ENCODE results near the gene SCRN1.
"Not testable (repeated sequence)": the region's sequence is repeated elsewhere in the genome, so short reads cannot be mapped to it uniquely, and the experiment has no call there.

Gene SCRN1

GRCh38 chr7:29962035-29962434 lies 27.6 kb downstream of the SCRN1 start:
- DNase-seq, result no peak

DNA sequence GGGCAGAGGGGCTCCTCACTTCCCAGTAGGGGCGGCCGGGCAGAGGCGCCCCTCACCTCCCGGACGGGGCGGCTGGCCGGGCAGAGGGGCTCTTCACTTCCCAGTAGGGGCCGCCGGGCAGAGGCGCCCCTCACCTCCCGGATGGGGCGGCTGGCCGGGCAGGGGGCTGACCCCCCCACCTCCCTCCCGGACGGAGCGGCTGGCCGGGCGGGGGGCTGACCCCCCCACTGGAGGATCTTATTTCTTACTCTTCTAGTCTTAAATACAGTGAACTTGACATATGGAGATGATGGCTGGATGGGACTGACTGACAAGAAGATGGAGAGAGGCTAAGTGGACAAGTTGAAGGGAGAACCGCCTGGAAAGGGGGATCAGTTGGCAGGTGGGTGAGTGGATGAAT lies 28.0 kb downstream of the SCRN1 start:
- not testable (repeated sequence) for DNase-seq

DNA sequence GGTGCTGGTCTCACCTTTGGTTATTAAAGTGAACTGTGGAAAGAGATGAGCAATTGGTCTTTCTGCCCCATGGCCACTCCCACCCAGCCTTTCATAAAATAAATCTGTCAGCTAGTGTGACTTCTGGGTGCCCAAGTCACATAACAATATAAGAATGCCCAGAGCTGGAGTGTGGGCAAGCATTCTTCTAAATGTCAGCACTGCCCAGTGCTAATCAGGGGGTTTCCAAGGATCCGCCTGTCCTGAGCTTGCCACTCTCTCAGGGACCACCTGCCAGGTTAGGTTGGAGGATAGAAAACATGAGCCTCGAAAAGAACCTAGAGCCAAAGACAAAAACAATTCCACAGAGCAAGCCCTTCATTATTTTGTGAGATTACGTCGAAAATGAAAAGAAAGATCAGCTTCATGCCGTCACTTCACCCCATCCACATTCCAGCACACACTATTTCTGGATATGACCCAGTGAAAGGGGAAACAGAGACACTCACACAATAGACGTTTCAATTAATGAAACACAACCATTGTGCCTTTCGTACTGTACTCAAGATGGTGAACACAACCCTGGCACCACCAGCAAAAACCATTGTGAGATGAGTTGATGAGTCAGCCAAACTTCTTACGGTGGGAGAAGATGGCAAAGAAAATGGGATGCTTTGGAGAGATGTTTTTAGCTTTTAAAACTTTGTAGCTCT lies 30.8 kb downstream of the SCRN1 start:
- no peak for DNase-seq

DNA sequence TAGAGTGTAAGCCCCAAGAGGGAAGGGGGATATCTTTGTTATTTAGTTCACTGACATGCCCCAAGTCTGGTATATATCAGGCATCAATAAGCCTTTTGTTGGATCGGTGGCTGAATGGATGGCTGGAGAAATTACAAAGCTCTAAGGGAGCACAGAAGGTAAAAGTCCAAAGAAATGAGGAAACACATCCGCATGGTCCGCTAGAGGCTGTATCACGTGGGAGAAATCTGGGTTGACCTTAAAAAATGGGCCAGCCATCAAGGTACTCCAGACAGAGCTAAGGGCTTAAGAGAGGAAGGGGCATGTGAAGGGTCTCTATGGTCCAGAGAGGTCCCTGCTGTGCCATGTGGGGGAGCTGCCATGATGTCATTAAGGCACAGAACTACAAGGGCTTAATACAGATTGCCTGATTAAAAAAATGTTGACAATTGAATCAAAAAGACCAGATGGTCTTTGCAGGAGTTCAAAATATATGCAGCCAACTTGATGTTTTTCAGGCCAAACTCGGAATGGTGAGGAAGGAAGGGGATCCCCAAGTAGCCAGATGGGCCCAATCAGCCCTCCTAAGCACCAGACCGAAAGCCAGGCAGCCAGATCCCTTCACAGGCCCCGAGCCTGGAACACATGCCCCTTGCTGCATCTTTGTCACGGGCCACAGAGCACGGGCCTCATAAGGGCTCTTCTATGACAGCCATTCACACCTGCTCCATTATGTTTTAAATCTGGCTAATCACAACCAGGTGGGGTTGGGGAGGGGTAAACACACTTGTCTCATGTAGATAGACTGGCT lies 31.9 kb downstream of the SCRN1 start:
- no peak for DNase-seq

DNA sequence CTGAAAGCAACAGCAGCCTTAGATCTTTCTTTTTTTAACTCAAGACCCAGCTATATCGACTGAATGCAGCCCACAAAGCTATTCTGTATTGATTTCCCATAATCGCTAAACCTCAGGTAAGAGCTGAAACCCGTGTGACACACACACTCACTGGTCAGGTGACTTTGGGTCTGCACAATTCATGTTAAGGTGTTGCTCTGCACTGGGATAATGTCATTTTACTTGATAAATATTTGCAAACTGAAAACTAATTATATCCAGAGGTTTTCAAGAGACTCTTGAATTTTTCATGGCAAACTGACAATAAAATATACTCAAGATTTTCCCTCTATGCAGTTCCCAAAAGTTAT lies 33.1 kb downstream of the SCRN1 start:
- no peak for DNase-seq

DNA sequence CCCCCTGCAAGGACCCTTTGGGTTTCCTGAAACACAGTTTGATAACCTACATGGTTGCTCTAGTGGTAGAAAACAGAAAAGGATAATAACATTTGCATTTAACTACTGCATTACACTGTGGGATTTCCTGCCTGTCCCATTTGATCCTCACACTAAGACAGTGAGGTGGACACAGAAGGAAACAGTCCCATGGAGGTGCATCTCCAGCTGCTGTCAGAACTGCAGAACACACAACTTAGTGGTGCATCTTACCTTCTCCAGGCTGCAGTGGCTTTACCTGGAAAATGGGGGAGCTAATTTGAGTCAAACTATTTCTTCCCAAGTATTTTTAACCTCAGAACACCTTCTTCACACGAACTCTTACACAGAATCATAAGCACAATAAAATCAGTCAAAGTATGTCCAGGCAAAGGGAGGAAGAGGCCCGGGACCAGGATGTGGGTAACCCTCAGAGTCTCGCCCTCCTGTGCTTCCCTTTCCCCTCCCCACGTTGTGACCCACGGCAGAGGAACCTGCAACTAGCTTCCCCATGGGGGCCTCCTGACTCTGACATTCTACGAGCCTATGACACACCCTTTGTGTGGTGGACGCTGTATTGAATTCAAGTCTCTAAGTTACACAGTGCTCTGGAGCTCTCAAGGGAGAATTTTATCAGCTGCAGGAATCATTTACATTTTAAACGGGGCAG lies 33.7 kb downstream of the SCRN1 start:
- DNase-seq, result peak; percentile 10

DNA sequence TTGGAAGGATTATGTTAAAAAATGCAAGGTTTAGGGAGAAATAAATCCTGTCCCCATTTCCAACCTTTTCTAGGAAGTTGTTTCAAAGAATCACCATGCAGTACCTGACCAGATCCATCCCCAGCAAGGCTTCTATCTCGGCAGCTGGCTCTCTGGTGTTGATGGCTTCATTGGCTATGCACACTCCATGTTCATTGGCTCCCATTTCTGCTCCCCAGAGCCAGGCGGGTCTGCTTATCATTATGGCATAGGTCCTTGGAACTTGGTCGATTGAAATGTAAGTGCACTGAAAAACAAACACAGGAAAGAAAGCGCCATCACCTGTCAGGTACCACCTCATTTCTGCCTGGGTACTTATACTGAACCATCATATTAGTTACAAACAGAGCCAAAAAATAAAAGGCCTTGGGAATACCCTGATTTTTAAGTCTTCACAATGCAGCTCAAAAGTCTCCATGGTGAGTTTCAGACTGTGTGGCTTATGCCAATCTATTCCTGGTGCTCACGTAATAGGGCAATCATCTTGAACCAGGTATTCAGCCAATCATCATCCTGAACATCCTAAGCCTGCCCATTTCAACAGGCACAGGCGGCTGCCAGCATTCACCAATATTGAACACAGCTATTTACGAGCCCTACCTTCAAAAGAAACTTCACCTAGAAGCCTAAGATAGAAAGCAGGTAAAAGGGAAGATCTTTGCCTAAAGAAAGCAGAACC lies 34.4 kb downstream of the SCRN1 start:
- DNase-seq, result no peak

DNA sequence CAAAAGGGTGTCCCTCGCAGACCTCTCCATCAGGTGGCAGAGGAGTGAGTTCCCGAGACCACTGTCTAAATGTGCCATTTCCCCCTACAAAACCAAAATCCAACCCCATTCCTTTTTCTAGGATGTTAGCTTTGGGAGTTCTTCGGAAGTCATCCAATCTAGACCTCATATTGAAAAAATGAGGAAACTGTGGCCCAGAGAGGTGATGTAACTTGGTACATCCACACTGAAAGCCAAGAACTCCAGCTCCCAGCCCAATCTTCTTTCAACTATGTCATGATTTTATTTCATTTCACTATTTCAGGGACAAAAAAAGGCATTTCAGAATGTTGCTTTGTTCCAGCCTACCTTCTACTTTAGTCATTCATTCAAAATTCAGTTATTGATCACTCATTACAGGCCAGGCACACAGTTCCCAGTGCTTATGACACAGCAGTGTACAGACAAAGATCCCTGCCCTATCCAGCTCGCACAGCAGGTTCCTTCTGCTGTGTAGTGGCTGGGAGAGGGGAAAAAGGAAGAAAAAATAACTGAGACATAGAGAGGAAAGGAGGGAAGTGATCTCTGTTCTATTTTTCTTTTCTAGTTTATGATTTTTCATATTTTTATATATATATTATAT lies 35.8 kb downstream of the SCRN1 start:
- DNase-seq, result no peak

DNA sequence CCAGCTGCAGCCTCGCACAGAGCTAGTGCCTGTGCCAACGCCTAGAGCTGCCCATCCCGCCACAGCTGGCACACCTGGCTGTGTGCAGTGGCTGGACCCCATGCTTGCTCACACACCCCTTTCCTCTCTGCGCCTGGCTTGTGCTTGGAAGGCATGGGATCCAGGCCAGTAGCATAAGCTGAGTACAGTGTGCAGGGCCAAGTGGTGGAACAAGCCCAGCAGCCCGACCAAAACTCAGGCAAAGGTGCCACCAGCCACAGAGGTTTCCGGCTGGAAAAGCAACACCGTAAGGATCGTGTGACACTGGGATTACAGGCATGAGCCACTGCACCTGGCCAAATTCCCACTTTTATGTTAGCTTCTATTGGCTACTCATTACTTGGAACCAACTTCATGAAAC lies 38.4 kb downstream of the SCRN1 start:
- DNase-seq, result no peak

GRCh38 chr7:29950480-29950879 lies 39.1 kb downstream of the SCRN1 start:
- no peak for DNase-seq

GRCh38 chr7:29948587-29948986 lies 41.0 kb downstream of the SCRN1 start:
- no peak for DNase-seq

GRCh38 chr7:29946428-29947186 lies 43.0 kb downstream of the SCRN1 start:
- DNase-seq, result no peak

GRCh38 chr7:29945259-29945809 lies 44.3 kb downstream of the SCRN1 start:
- DNase-seq, result no peak

DNA sequence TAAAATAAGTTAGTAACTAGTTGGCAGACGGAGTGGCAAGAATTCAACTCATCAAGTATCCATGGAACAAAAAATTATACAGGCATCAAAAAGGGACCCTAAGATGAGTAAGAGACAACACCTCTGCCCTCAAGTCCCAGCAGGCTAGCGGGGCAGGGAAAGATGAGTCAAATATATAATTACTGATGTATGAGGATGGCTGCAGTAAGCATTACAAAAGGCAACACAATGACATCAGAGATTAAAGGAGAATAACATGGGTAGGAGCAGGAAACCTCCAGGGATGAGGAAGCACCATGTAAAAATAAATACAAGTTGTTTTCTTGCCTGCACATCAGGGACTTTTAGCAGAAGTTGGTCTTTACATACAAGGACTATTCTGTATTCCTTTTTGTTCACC lies 49.4 kb downstream of the SCRN1 start:
- no peak for DNase-seq

DNA sequence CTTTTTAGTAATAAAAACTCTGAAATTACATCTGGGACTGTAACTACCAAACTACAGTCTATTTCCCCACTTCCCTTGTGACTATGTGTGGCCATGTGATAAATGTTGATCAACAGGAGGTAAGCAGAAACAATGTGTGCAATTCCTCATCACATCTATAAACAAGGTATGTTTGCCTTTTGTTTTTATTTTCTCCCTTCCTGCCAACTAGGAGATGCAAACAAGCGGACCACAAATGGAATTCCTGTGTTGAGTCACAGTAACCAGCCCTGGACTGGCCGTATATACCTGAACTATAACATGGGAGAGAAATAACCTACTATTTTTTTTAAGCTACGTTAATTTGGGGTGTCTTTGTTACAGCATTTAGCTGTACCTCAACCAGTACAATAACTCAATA lies 52.5 kb downstream of the SCRN1 start:
- DNase-seq, result no peak

DNA sequence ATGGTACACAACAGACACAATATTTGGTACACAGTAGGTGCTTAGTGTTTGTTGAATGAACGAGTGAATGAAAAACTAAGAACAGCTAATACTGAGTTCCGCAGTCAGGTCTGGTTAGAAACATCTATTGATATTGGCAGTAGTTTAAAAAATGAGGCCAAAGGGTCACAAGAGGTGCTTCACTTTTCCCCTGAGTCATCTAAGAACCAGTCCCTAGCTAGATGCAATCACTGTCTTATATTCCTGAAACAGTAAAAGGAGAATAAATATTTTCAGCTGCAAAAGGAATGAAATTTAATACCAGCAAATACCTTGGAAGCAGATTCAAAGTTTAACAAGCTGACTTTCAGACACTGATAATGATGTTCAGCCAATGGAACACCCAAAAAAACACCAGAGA lies 54.5 kb downstream of the SCRN1 start:
- no peak for DNase-seq

GRCh38 chr7:29929018-29929807 lies 60.4 kb downstream of the SCRN1 start:
- no peak for DNase-seq

- no peak for DNase-seq
These were observed 62.9 kb downstream of the SCRN1 start for GRCh38 chr7:29926741-29927140.

- DNase-seq, result no peak
These were observed 63.4 kb downstream of the SCRN1 start for GRCh38 chr7:29926216-29926615.

DNA sequence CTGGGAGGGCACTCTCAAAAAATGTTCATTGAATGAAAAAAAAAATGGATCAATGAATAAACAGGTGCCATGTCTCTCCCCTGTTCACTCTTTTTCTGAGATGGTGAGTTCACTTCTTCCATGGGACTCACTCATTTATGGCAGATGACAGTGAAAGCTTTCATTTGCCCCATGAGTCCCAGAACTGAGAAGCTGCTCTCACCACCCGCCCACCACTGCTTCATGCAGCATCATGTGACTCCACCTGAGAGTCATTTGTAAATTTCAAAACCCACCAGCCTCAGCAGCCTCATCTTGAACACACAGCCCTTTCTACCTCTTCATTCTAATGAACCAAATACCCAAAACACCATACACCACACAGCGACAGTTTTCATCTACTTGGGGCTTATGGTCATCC lies 64.9 kb downstream of the SCRN1 start:
- DNase-seq, result no peak

GRCh38 chr7:29924006-29924405 lies 65.6 kb downstream of the SCRN1 start:
- DNase-seq, result no peak
